Mesodermal cell (in vitro differentiated cells): ENCODE results near the gene RGS6.

Experiments
- H3K27ac ChIP-seq: 2 replicates; pipeline ENCODE4 v1.7.0; 2013; ENCODE audit warnings: mild to moderate bottlenecking, low read depth, low read length, moderate library complexity; ENCODE audit not compliant: severe bottlenecking
- H3K36me3 ChIP-seq: 2 replicates; pipeline ENCODE4 v1.7.1; 2013; ENCODE audit warnings: mild to moderate bottlenecking, low read length, moderate library complexity; ENCODE audit not compliant: control insufficient read depth, insufficient read depth
- H3K4me1 ChIP-seq: one replicate; pipeline ENCODE4 v1.7.1; 2013; ENCODE audit warnings: mild to moderate bottlenecking, low read length; ENCODE audit not compliant: insufficient read depth, control insufficient read depth, poor library complexity, severe bottlenecking
- H3K4me3 ChIP-seq: 2 replicates; pipeline ENCODE4 v1.7.0; 2013; ENCODE audit warnings: low read length, control low read depth, mild to moderate bottlenecking; ENCODE audit not compliant: insufficient read depth, poor library complexity, severe bottlenecking; ENCODE audit errors: extremely low read depth
- H3K9me3 ChIP-seq: 2 replicates; pipeline ENCODE4 v1.7.1; 2013; ENCODE audit warnings: mild to moderate bottlenecking, low read length, moderate library complexity; ENCODE audit not compliant: control insufficient read depth
- WGBS, 2 experiments: methylation state at CpG; one replicate each; pipeline ENCODE4 v1.1.5; 2013; ENCODE audit warnings: missing lambda C conversion rate in 2 of 2; ENCODE audit not compliant: insufficient coverage in 2 of 2; 5-methylcytosine and 5-hydroxymethylcytosine counted together

Gene RGS6

DNA sequence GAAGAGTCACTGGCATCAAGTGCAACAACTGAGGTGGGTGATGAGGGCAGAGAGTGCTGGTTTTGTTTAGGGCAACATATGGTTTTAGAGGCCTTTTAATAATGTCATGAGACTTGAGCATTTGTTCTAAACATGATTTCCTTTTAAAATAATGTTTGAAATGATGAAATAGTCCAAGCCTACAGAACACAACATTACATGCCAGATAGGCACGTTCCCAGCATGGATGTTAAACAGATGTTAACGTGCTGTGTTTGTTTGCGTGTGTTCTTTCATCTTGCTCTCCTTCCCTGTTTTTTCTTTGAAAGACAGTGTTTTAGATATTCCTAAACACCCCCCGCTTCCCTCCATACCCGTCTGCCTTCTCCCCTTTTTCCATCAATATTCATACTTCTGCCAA, 82.3 kb downstream of the RGS6 start:
- Histone ChIP-seq H3K4me3 (no peak overlapping the region), H3K4me1 (no peaks in the 10 kb centered on the region), H3K27ac (no peak overlapping the region), H3K9me3 (no peaks in the 10 kb centered on the region), H3K36me3 (no peaks in the 10 kb centered on the region)
- 100% methylated on average over 2 to 3 of the region's 5 CpGs for WGBS, 2 experiments

DNA sequence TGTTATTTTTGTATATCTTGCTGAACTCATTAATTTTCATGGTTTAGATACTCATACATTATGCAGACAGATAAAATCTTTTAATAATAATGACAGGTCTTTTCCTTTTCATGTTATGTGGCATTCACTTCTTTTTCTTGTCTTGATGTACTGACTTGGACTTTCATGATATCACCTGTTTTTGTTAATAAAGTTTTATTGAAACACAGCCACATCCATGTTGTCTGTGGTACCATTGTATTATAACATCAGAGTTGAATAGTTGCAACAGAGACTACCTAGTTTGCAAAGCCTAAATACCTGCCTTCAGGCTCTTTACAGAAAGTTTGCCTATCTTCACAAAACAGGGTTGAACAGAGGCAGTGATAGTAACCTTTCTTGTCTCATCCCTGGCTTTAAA, 85.1 kb downstream of the RGS6 start:
- H3K27ac ChIP-seq, result no peak overlapping the region
- no peaks in the 10 kb centered on the region for H3K4me1 ChIP-seq
- no peaks in the 10 kb centered on the region for H3K9me3 ChIP-seq
- no peaks in the 10 kb centered on the region for H3K36me3 ChIP-seq
- no peak overlapping the region for H3K4me3 ChIP-seq

DNA sequence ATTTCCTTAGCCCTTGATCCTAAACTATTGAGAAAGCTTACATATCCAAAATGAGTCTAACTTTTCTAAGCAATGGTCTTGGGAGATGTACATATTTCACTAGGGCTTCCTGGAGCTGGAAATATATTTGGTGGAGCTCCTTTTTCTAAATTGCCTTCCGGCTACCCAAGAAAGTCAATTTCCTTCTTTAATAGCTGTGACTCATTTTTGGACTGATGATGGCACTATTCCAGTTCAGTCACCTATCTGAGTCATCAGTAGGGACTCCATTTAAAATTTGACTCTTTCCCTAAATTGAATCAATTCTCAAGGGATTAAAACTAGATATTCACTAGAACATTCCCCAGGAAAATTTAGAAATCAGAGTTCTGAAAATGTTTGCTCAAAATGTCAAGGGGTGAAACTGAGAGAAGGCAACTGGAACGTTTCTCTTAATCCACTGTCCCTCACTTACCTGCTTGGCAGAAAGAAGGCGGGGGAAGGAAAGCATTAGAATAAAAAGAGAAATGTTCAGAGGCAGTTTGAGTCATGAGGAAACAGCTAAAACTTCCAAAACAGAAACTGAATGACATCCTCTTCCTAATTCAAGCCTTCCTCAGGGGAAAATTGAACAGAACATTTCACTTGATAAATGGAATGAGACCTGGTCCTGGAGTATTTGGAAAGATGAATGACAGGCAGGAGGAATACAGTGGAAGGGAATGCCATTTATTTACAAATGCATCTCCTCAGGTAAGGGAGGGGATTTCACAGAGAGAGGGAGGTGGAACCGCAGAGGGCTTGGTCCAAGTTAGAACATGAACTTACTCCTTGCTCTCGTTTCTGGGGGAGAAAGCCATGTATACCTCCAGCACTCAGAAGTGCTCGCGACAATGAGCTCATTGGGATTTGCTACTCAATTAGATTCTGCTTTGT, 91.2 kb downstream of the RGS6 start:
- no peaks in the 10 kb centered on the region for H3K36me3 ChIP-seq
- H3K9me3 ChIP-seq, result no peaks in the 10 kb centered on the region
- WGBS, 2 experiments, result 40 to 47% methylated on average over 2 to 4 of the region's 7 CpGs
- H3K27ac ChIP-seq, result no peak overlapping the region
- no peak overlapping the region for H3K4me3 ChIP-seq
- H3K4me1 ChIP-seq, result peaks cover 2% of the 10 kb centered on the region

DNA sequence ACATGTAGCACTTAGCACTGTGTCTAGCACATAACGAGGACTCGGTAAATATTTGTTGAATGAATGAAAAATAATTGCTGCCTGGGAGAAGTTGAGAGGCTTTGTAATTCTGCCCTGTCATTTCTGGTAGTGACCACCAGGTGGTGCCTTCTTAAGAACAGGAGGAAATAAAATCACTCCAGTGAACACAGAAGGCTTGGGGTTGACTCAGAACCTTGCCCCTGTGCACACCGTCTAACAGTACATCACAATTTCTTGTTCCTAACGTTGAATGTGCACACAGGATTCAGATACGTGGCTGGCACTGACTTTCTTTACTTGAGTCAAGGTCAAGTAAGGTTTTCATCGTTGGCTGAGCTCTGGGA, 91.8 kb downstream of the RGS6 start:
- Histone ChIP-seq H3K4me1 (peaks cover 2% of the 10 kb centered on the region), H3K9me3 (no peaks in the 10 kb centered on the region), H3K27ac (no peak overlapping the region), H3K36me3 (no peaks in the 10 kb centered on the region), H3K4me3 (no peak overlapping the region)
- 54 to 55% methylated on average over 4 of the region's 6 CpGs for WGBS, 2 experiments

DNA sequence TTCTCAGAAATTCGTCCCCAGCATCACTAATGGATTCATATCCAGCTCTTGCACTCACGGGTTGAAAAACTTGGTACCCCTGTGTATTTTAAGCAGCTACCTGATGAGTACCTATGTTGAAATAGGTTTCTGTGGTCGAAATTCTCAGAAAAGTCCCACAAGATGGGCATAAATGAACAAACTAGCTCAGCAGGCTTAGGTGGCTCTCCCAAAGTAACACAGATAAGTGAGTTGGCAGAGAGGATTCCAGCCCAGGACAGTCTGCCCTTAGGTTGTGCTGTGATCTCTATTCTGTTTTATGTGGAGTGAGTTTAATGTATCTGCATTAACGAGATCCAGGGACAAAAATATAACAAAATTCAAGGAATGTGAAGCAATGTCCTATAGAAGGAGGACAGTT, 92.3 kb downstream of the RGS6 start:
- no peak overlapping the region for H3K27ac ChIP-seq
- no peaks in the 10 kb centered on the region for H3K36me3 ChIP-seq
- no peaks in the 10 kb centered on the region for H3K9me3 ChIP-seq
- no peak overlapping the region for H3K4me3 ChIP-seq
- H3K4me1 ChIP-seq, result peaks cover 2% of the 10 kb centered on the region
- 69 to 74% methylated on average over 3 of the region's 4 CpGs for WGBS, 2 experiments

DNA sequence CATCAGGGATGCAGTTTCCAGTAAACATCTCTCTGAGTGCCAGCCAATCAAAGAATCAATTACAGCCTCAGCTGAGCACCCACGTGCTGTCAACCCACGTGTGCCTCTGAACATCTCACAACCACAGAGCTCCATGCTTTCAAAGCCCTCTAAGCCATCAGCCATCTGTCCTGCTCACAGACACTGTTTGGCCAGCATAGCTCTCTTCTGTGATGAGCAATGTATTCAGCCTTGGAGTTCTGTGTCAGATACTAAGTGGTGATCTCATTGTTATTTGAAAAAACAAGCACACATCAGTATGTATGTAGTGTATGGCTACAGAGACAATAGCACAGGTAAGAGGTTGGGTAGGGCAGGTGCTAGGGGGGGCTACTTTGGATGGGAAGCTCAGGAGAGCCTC, 94.3 kb downstream of the RGS6 start:
- 88% methylated on average over 2 of the region's 2 CpGs; no CpG with 5 or more reads in 1 of the 2 experiments for WGBS, 2 experiments
- Histone ChIP-seq H3K9me3 (no peaks in the 10 kb centered on the region), H3K4me3 (no peak overlapping the region), H3K36me3 (no peaks in the 10 kb centered on the region), H3K4me1 (peaks cover 2% of the 10 kb centered on the region), H3K27ac (no peak overlapping the region)

DNA sequence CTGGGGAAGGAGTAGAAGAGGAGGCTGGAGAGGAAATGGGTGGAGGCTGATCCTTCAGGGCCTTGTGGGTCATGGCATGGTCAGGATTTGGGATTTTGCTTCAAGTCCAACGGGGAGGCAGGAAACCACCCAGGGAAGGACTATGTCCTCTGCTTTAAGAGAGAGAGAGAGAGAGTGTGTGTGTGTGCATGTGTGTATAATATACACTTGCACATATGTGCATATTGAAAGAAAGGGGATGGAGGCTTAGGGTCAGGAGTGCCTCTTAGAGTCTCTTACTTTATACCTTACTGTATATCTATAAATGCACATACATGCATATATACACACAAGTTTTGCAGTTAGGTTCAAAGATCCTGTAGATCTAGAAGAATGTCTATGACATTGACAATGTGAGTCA, 94.8 kb downstream of the RGS6 start:
- Histone ChIP-seq H3K36me3 (no peaks in the 10 kb centered on the region), H3K27ac (no peak overlapping the region), H3K4me3 (no peak overlapping the region), H3K4me1 (peaks cover 2% of the 10 kb centered on the region), H3K9me3 (no peaks in the 10 kb centered on the region)
- WGBS, 2 experiments, result 71% methylated on average over 1 of the region's 1 CpG; no CpG with 5 or more reads in 1 of the 2 experiments

DNA sequence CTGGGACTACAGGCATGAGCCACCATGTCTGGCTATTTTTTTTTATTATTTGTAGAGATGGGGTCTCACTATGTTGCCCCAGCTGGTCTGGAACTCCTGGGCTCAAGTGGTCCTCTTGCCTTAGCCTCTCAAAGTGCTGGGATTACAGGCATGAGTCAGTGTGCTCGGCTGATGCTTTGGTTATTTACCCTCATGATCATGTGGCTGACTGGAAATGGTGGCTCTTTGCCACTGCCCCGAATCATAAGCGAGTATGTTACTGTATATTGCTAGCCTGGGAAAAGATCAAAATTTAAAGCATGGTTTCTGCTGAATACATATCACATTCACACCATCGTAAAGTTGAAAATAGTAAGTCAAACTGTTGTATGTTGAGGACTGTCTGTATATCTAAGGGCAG, 101.1 kb downstream of the RGS6 start:
- no peaks in the 10 kb centered on the region for H3K9me3 ChIP-seq
- H3K4me3 ChIP-seq, result no peak overlapping the region
- no peaks in the 10 kb centered on the region for H3K36me3 ChIP-seq
- 75 to 80% methylated on average over 1 of the region's 4 CpGs for WGBS, 2 experiments
- no peaks in the 10 kb centered on the region for H3K4me1 ChIP-seq
- no peak overlapping the region for H3K27ac ChIP-seq

DNA sequence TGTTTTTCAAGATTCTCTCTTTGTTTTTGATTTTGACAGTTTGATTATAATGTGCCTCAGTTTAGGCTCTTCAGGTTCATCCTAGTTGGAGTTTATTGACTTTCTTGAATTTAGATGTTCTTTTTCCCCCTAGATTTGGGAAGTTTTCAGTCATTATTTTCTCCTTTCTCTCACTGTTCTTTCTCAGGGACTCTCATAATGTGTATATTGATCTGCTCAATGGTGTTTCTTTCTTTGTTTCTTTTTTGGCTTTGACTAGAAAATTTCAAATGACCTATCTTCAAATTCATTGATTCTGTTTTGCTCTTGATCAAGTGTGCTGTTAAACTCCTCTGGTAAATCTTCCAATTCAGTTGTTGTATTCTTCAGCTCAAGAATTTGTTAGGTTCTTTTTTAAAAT, 108.3 kb downstream of the RGS6 start:
- Histone ChIP-seq H3K4me1 (no peaks in the 10 kb centered on the region), H3K36me3 (no peaks in the 10 kb centered on the region), H3K9me3 (no peaks in the 10 kb centered on the region), H3K4me3 (no peak overlapping the region), H3K27ac (no peak overlapping the region)

DNA sequence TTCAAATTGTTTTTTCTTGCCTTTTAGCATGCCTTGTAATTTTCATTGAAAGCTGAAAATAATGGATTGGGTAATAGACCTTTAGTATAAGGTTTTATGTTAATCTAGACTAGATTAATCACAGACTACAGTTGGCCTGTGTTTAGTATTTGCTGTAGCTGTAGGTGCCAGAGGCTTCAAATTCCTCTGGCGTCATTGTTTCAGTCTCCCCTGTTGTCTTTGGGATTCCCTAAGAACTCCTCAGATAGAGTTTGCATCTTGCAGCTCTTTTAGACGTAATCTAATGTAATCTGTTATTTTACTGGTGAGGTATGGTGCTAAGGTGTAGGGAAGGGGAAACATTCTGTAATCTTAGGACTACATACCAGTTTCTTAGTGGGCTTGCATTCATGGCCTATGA, 113.0 kb downstream of the RGS6 start:
- Histone ChIP-seq H3K4me1 (no peaks in the 10 kb centered on the region), H3K9me3 (no peaks in the 10 kb centered on the region), H3K27ac (no peak overlapping the region), H3K36me3 (no peaks in the 10 kb centered on the region), H3K4me3 (no peak overlapping the region)
- 60 to 80% methylated on average over 1 of the region's 2 CpGs for WGBS, 2 experiments

DNA sequence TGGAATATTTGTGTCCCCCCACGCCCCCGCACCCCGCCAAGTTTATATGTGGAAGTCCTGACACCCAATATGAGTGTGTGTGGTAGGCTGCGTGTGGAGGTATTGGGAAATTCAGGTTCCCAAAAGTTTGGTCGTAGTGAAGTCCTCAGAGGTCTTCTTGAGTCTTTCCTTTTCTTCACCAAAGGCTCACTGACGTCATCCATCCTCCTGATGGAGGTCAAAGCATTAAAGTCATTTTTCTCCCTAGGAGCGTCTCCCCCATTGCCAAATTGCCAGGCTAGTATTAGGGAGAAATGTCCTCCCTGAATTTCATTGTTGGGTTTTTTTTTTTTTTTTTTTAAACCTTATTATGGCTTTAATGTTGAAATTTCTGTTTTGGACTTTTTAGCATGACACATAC, 113.7 kb downstream of the RGS6 start:
- 83% methylated on average over 1 of the region's 7 CpGs; no CpG with 5 or more reads in 1 of the 2 experiments for WGBS, 2 experiments
- no peak overlapping the region for H3K4me3 ChIP-seq
- no peaks in the 10 kb centered on the region for H3K36me3 ChIP-seq
- H3K9me3 ChIP-seq, result no peaks in the 10 kb centered on the region
- no peak overlapping the region for H3K27ac ChIP-seq
- H3K4me1 ChIP-seq, result no peaks in the 10 kb centered on the region
